GM20431 (cell line): ENCODE data around the gene ZNF30.
"Not testable (repeated sequence)": the region's sequence is repeated elsewhere in the genome, so short reads cannot be mapped to it uniquely, and the experiment has no call there.

ENCODE experiments used
- in situ Hi-C: fragments of 300-500 bp; cut with MseI, MboI; formaldehyde crosslinking; loops from one replicate; pipeline ENCODE4 v1.15.0; 2020; ENCODE audit warnings: low sequenced_read_pairs; ENCODE audit not compliant: unreplicated experiment

ZNF30 gene

DNA sequence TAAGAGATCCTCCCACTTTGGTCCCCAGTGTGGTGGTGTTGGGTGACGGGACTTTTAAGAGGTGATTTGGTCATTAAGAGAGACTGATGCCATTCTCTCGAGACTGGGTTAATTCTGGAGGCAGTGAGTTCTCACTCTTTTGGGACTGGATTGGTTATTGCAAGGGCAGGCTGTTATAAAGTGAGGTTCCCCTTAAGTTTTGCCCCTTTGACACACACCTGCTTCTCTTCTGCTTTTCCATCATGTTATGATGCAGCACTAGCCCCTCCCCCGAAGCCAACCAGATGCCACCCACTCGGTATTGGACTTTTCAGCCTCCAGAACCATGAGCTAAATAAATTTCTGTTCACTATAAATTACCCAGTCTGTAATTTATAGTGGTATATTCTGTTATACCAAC, 57.1 kb downstream of the ZNF30 start:
- in situ Hi-C loops = no loop called here

DNA sequence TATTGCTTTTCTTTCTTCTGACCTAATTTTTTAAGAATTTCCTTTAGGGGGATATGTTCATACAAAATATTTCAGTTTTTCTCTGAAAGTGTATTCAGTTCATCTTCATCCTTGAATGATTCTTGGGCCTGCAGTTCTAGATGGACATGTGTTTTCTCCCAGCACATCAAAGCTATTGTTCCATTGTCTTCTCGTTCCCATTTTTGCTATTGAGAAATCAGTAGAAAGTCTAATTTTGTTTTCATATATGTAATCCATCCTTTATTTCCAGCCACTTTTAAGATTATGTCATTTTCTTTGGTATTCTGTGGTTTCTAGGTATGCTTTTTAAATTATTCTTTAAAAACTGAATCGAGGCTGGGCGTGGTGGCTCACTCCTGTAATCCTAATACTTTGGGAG, 57.6 kb downstream of the ZNF30 start:
- in situ Hi-C loops = no loop called here

DNA sequence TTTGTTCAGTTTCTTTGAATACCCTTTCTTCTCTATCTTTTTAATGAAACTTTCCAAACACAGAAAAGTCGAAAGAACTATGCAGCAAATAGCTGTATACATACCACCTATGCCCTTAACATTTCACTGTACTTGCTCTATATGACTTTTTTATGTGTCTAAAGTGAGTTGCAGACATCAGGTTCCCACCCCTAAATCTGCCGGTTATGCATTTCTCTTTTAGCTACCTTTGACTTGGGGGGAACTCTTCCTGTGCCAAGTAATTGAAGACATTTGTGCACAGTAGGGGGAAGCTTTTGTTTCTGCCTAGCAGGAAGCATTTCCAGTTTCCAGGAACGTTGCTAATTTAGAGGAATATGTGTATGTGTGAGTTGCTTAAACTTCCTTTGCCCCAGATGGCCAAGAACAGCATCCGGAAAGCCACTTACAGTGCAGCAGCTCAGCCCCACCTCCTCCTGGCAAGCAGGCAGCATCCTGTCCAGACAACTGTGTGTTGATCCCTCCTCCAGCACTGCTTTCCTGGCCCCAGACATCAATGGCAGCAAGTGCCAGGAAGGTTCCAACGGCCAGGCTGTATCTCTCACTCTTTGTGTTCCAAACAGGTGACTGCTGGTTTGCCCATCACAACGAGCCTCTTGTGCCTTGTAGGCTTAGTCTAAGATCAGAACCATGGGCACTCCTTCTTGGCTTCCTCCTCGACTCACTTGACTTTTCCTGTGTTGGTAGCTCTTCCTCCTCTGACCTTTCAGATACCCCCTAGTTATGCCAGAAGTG, 58.7 kb downstream of the ZNF30 start:
- in situ Hi-C loops = no loop called here

DNA sequence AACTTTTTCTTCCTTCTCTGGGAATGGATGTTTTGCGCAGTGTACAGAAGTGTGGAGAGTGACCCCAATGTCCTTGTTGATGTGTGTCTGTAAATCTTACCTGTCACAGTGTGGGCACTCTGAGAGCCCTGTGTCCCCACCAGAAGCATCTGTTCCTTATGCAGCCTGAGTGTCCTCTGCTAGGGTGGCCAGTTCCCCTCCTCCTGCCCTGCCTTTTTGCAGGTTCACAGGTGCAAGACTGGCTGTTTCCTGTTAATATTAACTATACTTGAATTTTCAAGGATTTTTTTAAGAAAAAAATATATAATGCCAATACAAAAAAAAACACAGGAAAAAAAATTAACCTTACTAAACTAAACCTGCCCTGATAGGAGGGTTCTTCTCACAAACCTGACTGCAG, 61.4 kb downstream of the ZNF30 start:
- in situ Hi-C loops = no loop called here

DNA sequence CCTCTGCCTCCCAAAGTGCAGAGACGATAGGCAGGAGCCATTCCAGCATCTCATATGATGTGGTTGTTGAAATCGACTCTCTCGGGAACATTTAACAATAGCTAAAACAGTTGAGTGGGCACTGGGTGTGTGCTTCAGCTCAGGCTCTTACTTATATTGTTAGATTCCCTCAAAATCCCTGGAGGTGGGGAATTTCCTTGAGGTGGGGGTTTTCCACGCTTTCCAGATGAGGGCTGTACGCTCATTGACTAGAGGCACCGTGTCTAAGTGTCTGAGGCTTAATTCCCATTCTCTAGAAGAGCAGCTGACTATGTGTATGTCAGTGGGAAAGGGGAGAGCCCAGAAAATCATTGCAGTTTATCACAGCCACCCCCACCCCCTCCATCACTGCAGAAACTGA, 62.6 kb downstream of the ZNF30 start:
- in situ Hi-C loops = no loop called here

DNA sequence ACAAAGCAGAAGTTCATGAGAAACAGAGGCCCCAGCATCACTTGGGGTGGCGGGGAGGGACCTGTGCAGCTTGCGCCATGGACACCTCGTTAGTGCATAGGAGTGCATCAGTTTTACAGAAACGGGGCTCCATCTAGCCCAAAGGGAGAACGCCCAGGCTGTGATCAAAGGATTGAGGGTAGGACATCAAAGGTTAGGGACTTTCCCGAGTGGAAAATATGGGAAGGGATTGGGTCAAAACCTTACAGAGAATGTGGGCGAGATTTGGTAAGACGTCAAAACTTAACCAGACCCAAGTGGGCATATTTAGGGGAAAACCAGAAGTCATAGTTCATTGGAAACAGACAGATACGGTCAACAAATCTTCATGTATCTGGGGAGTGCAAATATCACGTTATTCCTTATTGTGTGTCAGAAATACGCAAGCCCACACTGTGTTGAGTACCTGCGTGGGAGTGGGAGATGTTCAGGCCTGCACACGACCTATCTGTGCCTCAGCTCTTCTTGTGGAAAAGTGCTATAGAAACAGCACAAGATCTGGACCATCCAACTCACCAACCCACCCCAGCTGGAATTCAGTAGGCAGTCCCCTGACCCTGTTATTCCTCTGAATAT, 64.0 kb downstream of the ZNF30 start:
- in situ Hi-C loops = no loop called here

DNA sequence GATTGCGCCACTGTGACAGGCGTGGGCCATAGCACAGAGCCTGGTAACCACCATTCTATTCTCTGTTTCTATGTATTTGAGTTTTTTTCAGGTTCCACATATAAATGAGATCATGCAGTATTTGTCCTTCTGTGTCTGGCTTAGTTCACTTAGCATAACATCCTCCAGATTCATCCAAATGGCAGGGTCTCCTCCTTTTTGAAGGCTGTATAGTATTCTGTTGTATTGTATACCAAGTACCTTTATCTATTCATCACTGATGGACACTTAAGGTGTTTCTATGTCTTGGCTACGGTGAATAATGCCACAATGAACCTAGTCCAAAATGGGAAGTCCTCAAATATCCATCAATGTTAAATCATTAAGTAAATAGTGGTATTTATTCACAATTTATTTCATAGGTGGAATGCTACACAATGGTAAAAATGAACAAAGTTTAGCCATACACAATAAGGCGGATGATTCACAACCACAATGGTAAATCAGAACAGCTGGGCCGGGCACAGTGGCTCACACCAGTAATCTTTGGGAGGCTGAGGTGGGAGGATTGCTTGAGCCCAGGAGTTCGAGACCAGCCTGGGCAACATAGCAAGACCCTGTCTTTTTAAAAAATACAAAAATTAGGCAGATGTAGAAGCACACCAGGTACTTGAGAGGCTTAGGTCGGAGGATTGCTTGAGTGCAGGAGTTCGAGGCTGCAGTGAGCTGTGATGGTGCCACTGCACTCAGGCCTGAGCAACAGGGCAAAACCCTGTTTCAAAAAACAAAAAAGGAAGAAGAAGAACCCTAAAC, 65.0 kb downstream of the ZNF30 start:
- in situ Hi-C loops = no loop called here

DNA sequence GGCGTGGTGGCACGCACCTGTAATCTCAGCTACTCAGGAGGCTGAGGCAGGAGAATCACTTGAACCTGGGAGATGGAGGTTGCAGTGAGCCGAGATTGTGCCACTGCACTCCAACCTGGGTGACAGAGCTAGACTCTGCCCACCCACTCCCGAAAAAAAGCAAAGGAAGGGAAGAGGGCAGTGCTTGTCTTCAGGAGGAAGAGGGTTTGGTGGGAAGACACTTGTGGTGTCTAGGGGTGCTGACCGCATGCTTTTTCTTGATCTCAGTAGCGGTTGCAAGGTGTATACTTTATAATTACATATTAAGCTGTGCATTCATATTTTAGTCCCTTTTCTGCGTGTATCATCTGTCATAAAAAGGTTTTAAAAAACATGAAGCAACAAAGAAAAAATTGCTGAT, 65.9 kb downstream of the ZNF30 start:
- in situ Hi-C loops = not testable (repeated sequence)

DNA sequence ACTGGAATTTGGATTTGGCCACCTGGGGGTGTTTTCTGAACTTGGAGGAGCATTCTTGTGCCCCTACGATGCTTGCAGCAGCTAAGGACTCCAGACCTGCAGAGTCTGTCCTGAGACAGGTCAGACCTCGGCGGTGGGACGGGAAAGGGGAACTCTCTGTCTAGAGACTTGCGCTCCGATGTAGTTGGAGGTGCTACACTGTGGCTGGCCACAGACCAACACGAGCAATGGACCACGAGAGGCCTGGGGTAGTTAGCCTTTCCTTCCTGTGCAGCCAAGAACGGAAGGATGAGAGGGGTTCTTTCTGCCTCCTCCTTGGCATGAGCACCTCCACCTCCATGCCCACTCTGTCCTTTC, 67.6 kb downstream of the ZNF30 start:
- in situ Hi-C loops = no loop called here
